ENCODE results near the gene PCNX2. TPM values are rescaled to one million over a fixed set of nuclear protein-coding genes. Genes with fewer than 3 reads are reported as not detected.
A peak's percentile ranks its signal among the peaks of the same experiment; 100 is the strongest.

PCNX2 gene
- total RNA-seq, 3 donors from 2014 or later = 6.0 to 11.3 (median 8.5) TPM

GRCh38 chr1:233019778-233020325 lies 275.7 kb downstream of the PCNX2 start:
- H3K4me3 ChIP-seq = no peak overlapping the region
- TF ChIP-seq CTCF (IDR thresholded peaks at IDR 0.05) = no peak
- H3K9me3 ChIP-seq = no peaks in the 10 kb centered on the region
- ATAC-seq (peak; percentile 65), DNase-seq (peak in 1 of 3 donors; percentile 14)
- intact Hi-C loops (cut with DNase I, micrococcal nuclease) = no loop called here
- H3K4me1 ChIP-seq (ENCODE audit: low read depth) = no peaks in the 10 kb centered on the region
- H3K36me3 ChIP-seq (ENCODE audit: low read depth) = no peaks in the 10 kb centered on the region

- intact Hi-C loops (cut with DNase I, micrococcal nuclease) = no loop called here
- Histone ChIP-seq H3K4me3 (no peak overlapping the region), H3K4me1 (ENCODE audit: low read depth) (no peaks in the 10 kb centered on the region), H3K36me3 (ENCODE audit: low read depth) (no peaks in the 10 kb centered on the region), H3K9me3 (no peaks in the 10 kb centered on the region)
- no peak for TF ChIP-seq CTCF (IDR thresholded peaks at IDR 0.05)
- no peak for DNase-seq
- no peak for ATAC-seq
Measured at GRCh38 chr1:233019083-233019482, 276.4 kb downstream of the PCNX2 start.

GRCh38 chr1:233016798-233017197 lies 278.7 kb downstream of the PCNX2 start:
- Histone ChIP-seq H3K4me1 (ENCODE audit: low read depth) (no peaks in the 10 kb centered on the region), H3K36me3 (ENCODE audit: low read depth) (no peaks in the 10 kb centered on the region), H3K4me3 (no peak overlapping the region), H3K9me3 (no peaks in the 10 kb centered on the region)
- no peak for ATAC-seq
- intact Hi-C loops (cut with DNase I, micrococcal nuclease) = no loop called here
- no peak for DNase-seq
- no peak for TF ChIP-seq CTCF (IDR thresholded peaks at IDR 0.05)

- no peak for ATAC-seq
- intact Hi-C loops (cut with DNase I, micrococcal nuclease) = no loop called here
- Histone ChIP-seq H3K36me3 (ENCODE audit: low read depth) (no peaks in the 10 kb centered on the region), H3K4me1 (ENCODE audit: low read depth) (no peaks in the 10 kb centered on the region), H3K4me3 (no peak overlapping the region), H3K9me3 (no peaks in the 10 kb centered on the region)
- DNase-seq = no peak
- TF ChIP-seq CTCF (IDR thresholded peaks at IDR 0.05) = no peak
Measured at GRCh38 chr1:233015965-233016364, 279.6 kb downstream of the PCNX2 start.

GRCh38 chr1:233012021-233012420 lies 283.5 kb downstream of the PCNX2 start:
- intact Hi-C loops (cut with DNase I, micrococcal nuclease) = no loop called here
- ATAC-seq (no peak), DNase-seq (no peak)
- H3K9me3 ChIP-seq = no peaks in the 10 kb centered on the region
- H3K4me1 ChIP-seq (ENCODE audit: low read depth) = no peaks in the 10 kb centered on the region
- no peak for TF ChIP-seq CTCF (IDR thresholded peaks at IDR 0.05)
- H3K36me3 ChIP-seq (ENCODE audit: low read depth) = no peaks in the 10 kb centered on the region
- no peak overlapping the region for H3K4me3 ChIP-seq

- H3K4me3 ChIP-seq = no peak overlapping the region
- DNase-seq = no peak
- intact Hi-C loops (cut with DNase I, micrococcal nuclease) = no loop called here
- no peak for TF ChIP-seq CTCF (IDR thresholded peaks at IDR 0.05)
- H3K4me1 ChIP-seq (ENCODE audit: low read depth) = no peaks in the 10 kb centered on the region
- no peak for ATAC-seq
- no peaks in the 10 kb centered on the region for H3K36me3 ChIP-seq (ENCODE audit: low read depth)
- no peaks in the 10 kb centered on the region for H3K9me3 ChIP-seq
Measured at GRCh38 chr1:233010146-233010545, 285.4 kb downstream of the PCNX2 start.
